Sciatic nerve (tissue), 2 donors: Measurements from ENCODE around the gene MAN2A2. TPM values are rescaled to one million over a fixed set of nuclear protein-coding genes. Genes with fewer than 3 reads are reported as not detected.
A peak's percentile ranks its signal among the peaks of the same experiment; 100 is the strongest.
"Not testable (repeated sequence)": the region's sequence is repeated elsewhere in the genome, so short reads cannot be mapped to it uniquely, and the experiment has no call there.

Experiments
- ATAC-seq: fragments of 200-7000 bp; cut with Tn5 transposase; one replicate; pipeline ENCODE4 v1.9.1; 2020; ENCODE audit warnings: mild to moderate bottlenecking, moderate library complexity
- DNase-seq: peaks from one replicate; pipeline ENCODE4 v3.0.0-alpha.2; 2020; ENCODE audit warnings: low spot score
- intact Hi-C: fragments of 100-400 bp; cut with DNase I; formaldehyde crosslinking; loops from one replicate; pipeline ENCODE4 v1.14.2; 2022
- total RNA-seq: library from RNA; stranded (reverse); fragmentation: NEBNext Ultra II Directional; extraction: Animal tissue kit (Norgen Biotek cat#: 25700); gene quantifications from one replicate; pipeline ENCODE4 v1.2.1, GENCODE V29; 2021
- donor health status: DM: no; HTN: no; CAD: no.
- donor health status: DM: no; HTN: no; CAD: no.

MAN2A2 gene
- total RNA-seq, 1 donor from 2014 or later: 150 TPM

GRCh38 chr15:90911906-90912769, 9.0 kb downstream of the MAN2A2 start:
- DNase-seq (peak; percentile 50), ATAC-seq (no peak)
- intact Hi-C loops: no loop called here

- intact Hi-C loops: no loop called here
- DNase-seq (no peak), ATAC-seq (no peak)
Observed at GRCh38 chr15:90912770-90913075, 9.6 kb downstream of the MAN2A2 start.

GRCh38 chr15:90913398-90913944, 10.4 kb downstream of the MAN2A2 start:
- DNase-seq (no peak), ATAC-seq (no peak)
- intact Hi-C loops: no loop called here

GRCh38 chr15:90914305-90915080, 11.4 kb downstream of the MAN2A2 start:
- DNase-seq (no peak), ATAC-seq (no peak)
- intact Hi-C loops: no loop called here

GRCh38 chr15:90915216-90915807, 12.2 kb downstream of the MAN2A2 start:
- intact Hi-C loops: no loop called here
- DNase-seq: no peak
- ATAC-seq: no peak

- ATAC-seq (peak; percentile 46), DNase-seq (peak; percentile 70)
- intact Hi-C loops: no loop called here
Observed at GRCh38 chr15:90915808-90916440, 12.8 kb downstream of the MAN2A2 start.

- no peak for ATAC-seq
- no peak for DNase-seq
- intact Hi-C loops: no loop called here
Observed at GRCh38 chr15:90916461-90916860, 13.4 kb downstream of the MAN2A2 start.

GRCh38 chr15:90917569-90917968, 14.5 kb downstream of the MAN2A2 start:
- intact Hi-C loops: no loop called here
- DNase-seq: no peak
- ATAC-seq: no peak

GRCh38 chr15:90918034-90918788, 15.1 kb downstream of the MAN2A2 start:
- no peak for ATAC-seq
- intact Hi-C loops: no loop called here
- no peak for DNase-seq

- intact Hi-C loops: no loop called here
- no peak for ATAC-seq
- no peak for DNase-seq
Observed at GRCh38 chr15:90918835-90919234, 15.7 kb downstream of the MAN2A2 start.

GRCh38 chr15:90921887-90922286, 18.8 kb downstream of the MAN2A2 start:
- no peak for DNase-seq
- intact Hi-C loops: no loop called here
- ATAC-seq: no peak

- DNase-seq, ATAC-seq, intact Hi-C loops: not testable (repeated sequence)
Observed at GRCh38 chr15:90922712-90923322, 19.7 kb downstream of the MAN2A2 start.

GRCh38 chr15:90924375-90924774, 21.3 kb downstream of the MAN2A2 start:
- DNase-seq: no peak
- ATAC-seq: no peak
- intact Hi-C loops: no loop called here

GRCh38 chr15:90926766-90927165, 23.7 kb downstream of the MAN2A2 start:
- intact Hi-C loops, ATAC-seq, DNase-seq: not testable (repeated sequence)

GRCh38 chr15:90928106-90928505, 25.0 kb downstream of the MAN2A2 start:
- intact Hi-C loops, ATAC-seq, DNase-seq: not testable (repeated sequence)

- peak; percentile 0 for ATAC-seq
- peak; percentile 52 for DNase-seq
- intact Hi-C loops: no loop called here
Observed at GRCh38 chr15:90929246-90930019, 26.3 kb downstream of the MAN2A2 start.

- intact Hi-C loops: no loop called here
- ATAC-seq: no peak
- peak; percentile 59 for DNase-seq
Observed at GRCh38 chr15:90930861-90931574, 27.9 kb downstream of the MAN2A2 start.
